OCI-LY7 (cell line): ENCODE results near the gene DGCR8. TPM values are rescaled to one million over a fixed set of nuclear protein-coding genes. Genes with fewer than 3 reads are reported as not detected.

Experiments used
- BruUV-seq: library from RNA; stranded (reverse); fragments of 400-500 nt; replicated peaks from 2 replicates; lab custom pipeline; 2021; lab: Mats Ljungman, UMichigan
- CTCF ChIA-PET: fragments of 300-600 bp; sonication (Branson Sonifier 250); formaldehyde crosslinking; loops from one replicate; lab custom pipeline; 2022; ENCODE audit warnings: antibody characterized with exemption; ENCODE audit not compliant: unreplicated experiment; lab: Charles Lee
- POLR2A ChIA-PET: fragments of 300-600 bp; sonication (Branson Sonifier 250); formaldehyde crosslinking; loops from one replicate; lab custom pipeline; 2022; ENCODE audit warnings: antibody characterized with exemption; lab: Charles Lee
- DNase-seq: peaks from one replicate; pipeline ENCODE4 v3.0.0-alpha.2; 2015; ENCODE audit warnings: low spot score
- H2AFZ ChIP-seq: fragments of 200-600 bp; sonication (generic), shearing (Covaris generic); 2 replicates; pipeline ENCODE4 v1.6.1; 2014; ENCODE audit warnings: mild to moderate bottlenecking, antibody characterized with exemption, low read length, moderate library complexity
- H3K27ac ChIP-seq: fragments of 200-600 bp; sonication (generic); 2 replicates; pipeline ENCODE4 v1.5.1; 2014; ENCODE audit warnings: mixed run types, low read depth, mild to moderate bottlenecking, moderate library complexity, low read length, inconsistent platforms; ENCODE audit not compliant: poor library complexity, severe bottlenecking
- H3K36me3 ChIP-seq: fragments of 200-600 bp; sonication (generic); 2 replicates; pipeline ENCODE4 v1.6.1; 2014; ENCODE audit warnings: mild to moderate bottlenecking, antibody characterized with exemption, low read length, moderate library complexity, mixed read lengths; ENCODE audit not compliant: insufficient read depth
- H3K4me1 ChIP-seq: fragments of 200-600 bp; sonication (generic); 2 replicates; pipeline ENCODE4 v1.5.1; 2014; ENCODE audit warnings: mild to moderate bottlenecking, low read length; ENCODE audit not compliant: insufficient read depth, poor library complexity, severe bottlenecking
- H3K4me2 ChIP-seq: fragments of 200-600 bp; sonication (generic); 2 replicates; pipeline ENCODE4 v1.6.1; 2014; ENCODE audit warnings: mild to moderate bottlenecking, low read length
- H3K4me3 ChIP-seq: fragments of 200-600 bp; sonication (generic); 2 replicates; pipeline ENCODE4 v1.5.1; 2014; ENCODE audit warnings: mild to moderate bottlenecking, low read depth, low read length; ENCODE audit not compliant: poor library complexity, severe bottlenecking
- H3K79me2 ChIP-seq: fragments of 200-600 bp; sonication (generic); 2 replicates; pipeline ENCODE4 v1.6.1; 2016; ENCODE audit warnings: low read depth, mild to moderate bottlenecking, low read length, moderate library complexity, mixed read lengths; ENCODE audit not compliant: insufficient read depth
- H3K9me2 ChIP-seq: fragments of 200-600 bp; sonication (generic); 2 replicates; pipeline ENCODE4 v1.6.1; 2016; ENCODE audit warnings: mild to moderate bottlenecking, low read length, mixed read lengths; ENCODE audit not compliant: insufficient read depth
- H3K9me3 ChIP-seq: fragments of 200-600 bp; sonication (generic); 2 replicates; pipeline ENCODE4 v1.6.1; 2014; ENCODE audit warnings: mild to moderate bottlenecking, mixed run types, low read length, mixed read lengths
- H4K20me1 ChIP-seq: fragments of 200-600 bp; sonication (generic); 2 replicates; pipeline ENCODE4 v1.6.1; 2014; ENCODE audit warnings: mild to moderate bottlenecking, antibody characterized with exemption, low read length, moderate library complexity, mixed read lengths; ENCODE audit not compliant: insufficient read depth
- EZH2phosphoT487 ChIP-seq: fragments of 200-600 bp; sonication (generic); IDR thresholded peaks from 2 replicates; pipeline ENCODE4 v1.6.1; 2018; ENCODE audit warnings: low read depth, borderline replicate concordance, mild to moderate bottlenecking, mixed run types, antibody characterized with exemption, low read length, moderate library complexity, mixed read lengths
- intact Hi-C: fragments of 100-400 bp; cut with micrococcal nuclease; formaldehyde crosslinking; loops from one replicate; pipeline ENCODE4 v1.10.0; 2022; ENCODE audit not compliant: unreplicated experiment
- total RNA-seq, 2 experiments: library from RNA; depleted of rRNA in 1 of 2; stranded (reverse); fragments of >200 nt in 1 of 2; shearing (Covaris generic) in 1 of 2; gene quantifications; 2 replicates each; pipeline ENCODE4 v1.2.3, GENCODE V29; 2014 to 2022
- TF ChIP-seq, protein P1 (sequence below): fragments of 200-600 bp; sonication (generic); conservative IDR thresholded peaks from 2 replicates; pipeline ENCODE4 v1.5.1; 2014; ENCODE audit warnings: mild to moderate bottlenecking, antibody characterized with exemption, low read length, moderate library complexity, mixed read lengths

Gene DGCR8
- total RNA-seq, 2 experiments from 2014 or later = 49.5 to 68.2 TPM

DNA sequence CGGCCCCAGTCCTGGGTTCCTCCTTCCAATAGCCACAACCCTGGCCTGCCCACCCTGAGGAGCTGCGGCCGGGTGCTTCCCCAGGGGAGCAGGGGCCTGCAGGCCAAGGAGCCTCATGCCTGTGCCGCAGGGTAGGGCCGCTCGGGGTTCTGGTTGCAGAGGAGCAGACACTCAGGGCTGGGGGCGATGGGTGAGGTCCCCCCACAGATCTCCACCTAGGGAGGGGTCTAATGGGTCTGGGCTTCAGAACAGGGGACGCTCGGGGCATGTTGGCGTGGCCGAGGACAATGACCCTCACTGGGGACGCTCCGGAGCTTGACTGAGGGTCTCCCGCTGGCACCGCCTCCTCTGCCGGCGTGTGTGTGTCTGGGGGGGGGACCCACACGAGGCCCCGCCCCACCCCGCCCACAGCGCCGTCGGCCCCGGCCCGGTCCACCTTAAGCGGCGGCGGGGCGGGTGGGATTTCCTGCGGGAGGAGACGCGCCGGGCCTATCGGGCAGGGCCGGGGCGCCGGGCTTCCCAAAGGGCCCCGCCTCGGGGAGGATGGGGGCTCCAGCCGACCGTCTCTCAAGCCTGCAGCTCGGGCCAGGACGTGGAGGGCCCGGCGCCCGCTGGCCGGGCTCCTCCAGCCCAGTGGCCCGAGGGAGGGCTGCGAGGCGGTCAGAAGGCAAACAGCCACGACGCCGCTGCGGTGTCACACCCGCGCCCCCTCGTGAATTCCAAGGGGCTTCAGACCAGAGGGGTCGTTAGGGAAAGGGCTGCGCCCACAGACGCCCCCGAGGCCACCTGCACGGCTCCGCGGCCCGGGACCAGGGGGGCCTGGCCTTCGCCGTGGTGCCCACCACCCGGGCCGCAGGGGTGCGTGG is 50.9 kb downstream of the DGCR8 start:
- intact Hi-C loops = no loop called here
- no peak for DNase-seq
- TF ChIP-seq EZH2phosphoT487 = no peak; the same call in 1 of the 2 replicates
- TF ChIP-seq, protein P1, sequence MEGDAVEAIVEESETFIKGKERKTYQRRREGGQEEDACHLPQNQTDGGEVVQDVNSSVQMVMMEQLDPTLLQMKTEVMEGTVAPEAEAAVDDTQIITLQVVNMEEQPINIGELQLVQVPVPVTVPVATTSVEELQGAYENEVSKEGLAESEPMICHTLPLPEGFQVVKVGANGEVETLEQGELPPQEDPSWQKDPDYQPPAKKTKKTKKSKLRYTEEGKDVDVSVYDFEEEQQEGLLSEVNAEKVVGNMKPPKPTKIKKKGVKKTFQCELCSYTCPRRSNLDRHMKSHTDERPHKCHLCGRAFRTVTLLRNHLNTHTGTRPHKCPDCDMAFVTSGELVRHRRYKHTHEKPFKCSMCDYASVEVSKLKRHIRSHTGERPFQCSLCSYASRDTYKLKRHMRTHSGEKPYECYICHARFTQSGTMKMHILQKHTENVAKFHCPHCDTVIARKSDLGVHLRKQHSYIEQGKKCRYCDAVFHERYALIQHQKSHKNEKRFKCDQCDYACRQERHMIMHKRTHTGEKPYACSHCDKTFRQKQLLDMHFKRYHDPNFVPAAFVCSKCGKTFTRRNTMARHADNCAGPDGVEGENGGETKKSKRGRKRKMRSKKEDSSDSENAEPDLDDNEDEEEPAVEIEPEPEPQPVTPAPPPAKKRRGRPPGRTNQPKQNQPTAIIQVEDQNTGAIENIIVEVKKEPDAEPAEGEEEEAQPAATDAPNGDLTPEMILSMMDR = no peak
- H3K9me3 ChIP-seq = no peaks in the 10 kb centered on the region
- ChIA-PET CTCF (no interaction called here), POLR2A (no interaction called here)
- H2AFZ ChIP-seq = no peak overlapping the region
- peaks cover 4% of the 10 kb centered on the region; the same call in 1 of the 2 replicates for H4K20me1 ChIP-seq
- H3K4me1 ChIP-seq = peaks cover 20% of the 10 kb centered on the region
- BruUV-seq = no TSS peak
- H3K79me2 ChIP-seq = no peaks in the 10 kb centered on the region
- H3K4me3 ChIP-seq = peak overlapping the region; percentile 23
- H3K9me2 ChIP-seq = no peaks in the 10 kb centered on the region
- H3K4me2 ChIP-seq = peak overlapping the region; percentile 29; the same call in 1 of the 2 replicates
- no peak overlapping the region for H3K27ac ChIP-seq
- peaks cover 29% of the 10 kb centered on the region for H3K36me3 ChIP-seq

DNA sequence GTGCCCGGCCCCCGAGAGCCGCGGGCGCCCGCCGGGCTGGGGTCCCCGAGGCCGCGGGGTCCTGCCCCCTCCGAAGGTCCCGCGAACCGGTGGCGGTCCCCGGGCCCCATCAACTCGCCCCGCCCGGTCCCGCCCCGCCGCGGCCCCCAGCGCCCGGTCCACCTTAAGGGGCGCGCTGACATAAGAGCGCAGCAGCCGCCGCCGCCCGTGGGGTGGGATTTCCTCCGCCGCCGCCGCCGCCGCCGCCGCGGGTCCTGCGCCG is 51.5 kb downstream of the DGCR8 start, which contains the start of gene ZDHHC8:
Gene ZDHHC8 (plus strand): TSS at position 208 of the 262 bp plus-strand sequence. CDS start 144 bp downstream, outside the sequence.
- no peak for DNase-seq
- Histone ChIP-seq H3K27ac (no peak within 1 kb of the TSS), H3K79me2 (no peaks in the 10 kb centered on the region), H2AFZ (no peak within 1 kb of the TSS), H3K36me3 (peaks cover 23% of the 10 kb centered on the region), H3K4me1 (peaks cover 22% of the 10 kb centered on the region), H3K4me2 (peak within 1 kb of the TSS; percentile 29; the same call in 1 of the 2 replicates), H3K9me2 (no peaks in the 10 kb centered on the region), H4K20me1 (peaks cover 4% of the 10 kb centered on the region; the same call in 1 of the 2 replicates), H3K9me3 (no peaks in the 10 kb centered on the region), H3K4me3 (peak within 1 kb of the TSS; percentile 23)
- no TSS peak for BruUV-seq
- TF ChIP-seq EZH2phosphoT487 = no peak
- TF ChIP-seq, protein P1 = no peak
- POLR2A ChIA-PET = no interaction called here
- intact Hi-C loops = no loop called here
- CTCF ChIA-PET = no interaction called here
